ENCODE results near the gene FBXW11.

The FBXW11 gene

GRCh38 chr5:171813270-171813669, 193.2 kb downstream of the FBXW11 start:
- TF ChIP-seq SPI1 (IDR thresholded peaks at IDR 0.05; ENCODE audit: borderline replicate concordance, low read depth) (no peak), GABPA (IDR thresholded peaks at IDR 0.05; ENCODE audit: low read depth) (no peak)
- DNase-seq (ENCODE audit: low read depth in 1 of 2, low spot score in 1 of 2) = no peak
- H3K4me3 ChIP-seq (replicated peaks; ENCODE audit: insufficient read depth, low read length) = no peak overlapping the region
- H3K27ac ChIP-seq (replicated peaks) = no peak overlapping the region
- H3K27me3 ChIP-seq (ENCODE audit: insufficient read depth, poor library complexity, severe bottlenecking) = no peaks in the 10 kb centered on the region
